A549 (cell line): ENCODE results near the gene ESR2. TPM values are rescaled to one million over a fixed set of nuclear protein-coding genes. Genes with fewer than 3 reads are reported as not detected.

Experiments used
- ATAC-seq, 2 experiments: fragments of 200-7000 bp in 1 of 2; fragments of >200 bp in 1 of 2; cut with Nextera tagmentation in 1 of 2; cut with Tn5 transposase in 1 of 2; 3 replicates each; pipeline versions ENCODE4 v1.8.0 to v1.9.1; 2018 to 2020; ENCODE audit warnings: mild to moderate bottlenecking in 1 of 2, moderate library complexity in 1 of 2
- CTCF ChIA-PET: fragments of 300-600 bp; sonication (Branson Sonifier 250); formaldehyde crosslinking; extraction: SDS; loops from one replicate; lab custom pipeline; 2021; ENCODE audit warnings: antibody characterized with exemption, inconsistent platforms; lab: Yijun Ruan, JAX
- POLR2A ChIA-PET: fragments of 350-600 bp; formaldehyde crosslinking; extraction: SDS; loops from one replicate; lab custom pipeline; 2021; ENCODE audit warnings: antibody characterized with exemption, inconsistent platforms; lab: Yijun Ruan, JAX
- DNase-seq, 2 experiments: peaks; one replicate each; pipeline versions ENCODE4 v3.0.0 to v3.0.0-alpha.2; 2011 to 2016; ENCODE audit warnings: low read depth in 1 of 2, low spot score in 1 of 2
- FAIRE-seq: peaks from 2 replicates; lab custom pipeline; 2011; peaks lifted over from hg19 to GRCh38; lab: Jason Lieb, UNC
- H3K27ac ChIP-seq, 2 experiments: fragments of >200 bp; sonication (Bioruptor Twin); formaldehyde crosslinking; 3 replicates each; pipeline ENCODE4 v1.5.1; 2016 to 2017
- H3K4me1 ChIP-seq: fragments of >200 bp; sonication (Bioruptor Twin); formaldehyde crosslinking; 3 replicates; pipeline ENCODE4 v1.6.1; 2016
- H3K4me2 ChIP-seq: fragments of >200 bp; sonication (Bioruptor Twin); formaldehyde crosslinking; 3 replicates; pipeline ENCODE4 v1.6.1; 2016
- H3K4me3 ChIP-seq: fragments of >200 bp; sonication (Bioruptor Twin); formaldehyde crosslinking; 3 replicates; pipeline ENCODE4 v1.5.1; 2016
- H3K9me3 ChIP-seq: fragments of >200 bp; sonication (Bioruptor Twin); formaldehyde crosslinking; 3 replicates; pipeline ENCODE4 v1.6.1; 2016
- BCL3 ChIP-seq: fragments of >200 bp; sonication (Bioruptor Twin); formaldehyde crosslinking; IDR thresholded peaks from 3 replicates; pipeline ENCODE4 v1.6.1; 2016
- BHLHE40 ChIP-seq: IDR thresholded peaks from 2 replicates; pipeline ENCODE4 v1.6.1; 2012; ENCODE audit warnings: low read depth, low read length, inconsistent platforms
- CBX2 ChIP-seq: fragments of 200-600 bp; sonication (generic); IDR thresholded peaks from 2 replicates; pipeline ENCODE4 v1.6.1; 2016; ENCODE audit warnings: low read depth, mild to moderate bottlenecking, borderline replicate concordance
- CBX8 ChIP-seq: fragments of 200-600 bp; sonication (generic); IDR thresholded peaks from 2 replicates; pipeline ENCODE4 v1.6.1; 2016
- CHD2 ChIP-seq: fragments of 150-350 bp; IDR thresholded peaks from 2 replicates; pipeline ENCODE4 v1.6.1; 2014; ENCODE audit warnings: low read length; ENCODE audit not compliant: partially characterized antibody
- CHD4 ChIP-seq: fragments of 200-600 bp; sonication (generic); IDR thresholded peaks from 2 replicates; pipeline ENCODE4 v1.6.1; 2016; ENCODE audit warnings: antibody characterized with exemption, mild to moderate bottlenecking, borderline replicate concordance
- EHMT2 ChIP-seq: fragments of 200-600 bp; sonication (generic); IDR thresholded peaks from 2 replicates; pipeline ENCODE4 v1.6.1; 2016; ENCODE audit warnings: antibody characterized with exemption, low read depth, mild to moderate bottlenecking, moderate library complexity
- GATA3 ChIP-seq: IDR thresholded peaks from 2 replicates; pipeline ENCODE4 v1.6.1; 2012; ENCODE audit warnings: borderline replicate concordance
- HDAC2 ChIP-seq: fragments of 200-600 bp; sonication (generic); IDR thresholded peaks from 2 replicates; pipeline ENCODE4 v1.6.1; 2016
- HES2 ChIP-seq: fragments of >200 bp; sonication (Bioruptor Twin); formaldehyde crosslinking; IDR thresholded peaks from 2 replicates; pipeline ENCODE4 v1.6.1; 2016
- KDM5A ChIP-seq: fragments of 200-600 bp; sonication (generic); IDR thresholded peaks from 2 replicates; pipeline ENCODE4 v1.6.1; 2016; ENCODE audit warnings: antibody characterized with exemption, mild to moderate bottlenecking
- NR3C1 ChIP-seq: fragments of >200 bp; sonication (Bioruptor Twin); formaldehyde crosslinking; IDR thresholded peaks from 3 replicates; pipeline ENCODE4 v1.6.1; 2017
- POLR2AphosphoS2 ChIP-seq: conservative IDR thresholded peaks from 2 replicates; pipeline ENCODE4 v1.6.1; 2012; ENCODE audit warnings: low read length, improper control_type of control experiment, inconsistent platforms
- REST ChIP-seq: fragments of 200-600 bp; sonication (generic); IDR thresholded peaks from 2 replicates; pipeline ENCODE4 v1.6.1; 2016; ENCODE audit warnings: antibody characterized with exemption, mild to moderate bottlenecking, moderate library complexity
- TP53 ChIP-seq: fragments of 250-450 bp; sonication (Bioruptor Pico); IDR thresholded peaks from 2 replicates; pipeline ENCODE4 v1.5.0; 2021; ENCODE audit warnings: mild to moderate bottlenecking, moderate library complexity
- ZC3H11A ChIP-seq: fragments of 450-650 bp; IDR thresholded peaks from 2 replicates; pipeline ENCODE4 v1.6.1; 2014; ENCODE audit warnings: antibody characterized with exemption, mild to moderate bottlenecking
- ZFP36 ChIP-seq: fragments of 450-650 bp; IDR thresholded peaks from 2 replicates; pipeline ENCODE4 v1.6.1; 2014; ENCODE audit warnings: borderline replicate concordance; ENCODE audit not compliant: partially characterized antibody
- ZNF302 ChIP-seq: fragments of 250-450 bp; sonication (Bioruptor Pico); IDR thresholded peaks from 2 replicates; pipeline ENCODE4 v1.9.0; 2021; ENCODE audit warnings: inconsistent platforms, mild to moderate bottlenecking, moderate library complexity
- WGBS: methylation state at CpG from one replicate; pipeline ENCODE4 v1.1.6; 2017; ENCODE audit errors: missing lambda C conversion rate; 5-methylcytosine and 5-hydroxymethylcytosine counted together
- polyA plus RNA-seq, 4 experiments: library from polyadenylated mRNA; depleted of rRNA in 3 of 4; stranded (reverse); fragments of >200 nt; fragmentation: RNase III in 1 of 4; extraction: RNeasy Plus Mini Kit Qiagen cat#74134 plus additional on column Dnase treatment in 1 of 4; gene quantifications; 2 replicates in 3 of 4; 3 replicates in 1 of 4; pipeline ENCODE4 v1.2.3, GENCODE V29; 2011 to 2017
- TF ChIP-seq, protein P1 (sequence below): fragments of >200 bp; sonication (Bioruptor Twin); formaldehyde crosslinking; IDR thresholded peaks from 3 replicates; pipeline ENCODE4 v1.5.1; 2016
- TF ChIP-seq, protein P2 (sequence below): fragments of 450-650 bp; IDR thresholded peaks from 2 replicates; pipeline ENCODE4 v1.6.1; 2014; ENCODE audit warnings: antibody characterized with exemption
- TF ChIP-seq, protein P3 (sequence below): IDR thresholded peaks from 2 replicates; pipeline ENCODE4 v1.6.1; 2012

ESR2 gene
- polyA plus RNA-seq, 2 of the 4 experiments (the other 2 are of a cell fraction): 0.05 to 0.06 TPM

DNA sequence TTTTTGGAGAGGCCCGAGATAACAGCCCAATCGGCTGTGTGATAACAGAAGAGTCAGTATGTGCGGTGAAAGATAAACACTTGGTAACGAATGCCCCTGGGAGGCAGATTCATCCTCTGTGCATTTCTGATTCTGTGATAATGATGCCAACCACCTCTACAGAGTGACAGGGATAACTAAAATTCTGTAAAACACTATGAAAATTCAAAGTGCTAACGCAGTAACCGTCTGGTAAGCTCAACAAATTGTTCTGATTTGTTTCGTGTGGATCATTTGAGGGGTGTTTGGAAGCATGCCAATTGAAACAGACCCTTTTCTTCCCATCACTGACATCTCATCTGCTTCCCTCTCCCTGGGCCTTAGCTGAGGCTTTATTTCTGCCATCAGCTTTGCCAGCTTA lies 76.3 kb downstream of the ESR2 start:
- WGBS: 88% methylated on average over 7 of the region's 7 CpGs
- CTCF ChIA-PET: interaction anchor here (1.5 kb wide), 1 partner anchor 12 kb away, joined by 3 read pairs; no protein-coding TSS in a partner anchor
- ATAC-seq (no peak), DNase-seq (no peak), FAIRE-seq (no peak)
- no peak for TF ChIP-seq BHLHE40
- TF ChIP-seq KDM5A: no peak
- no peak for TF ChIP-seq HES2
- TF ChIP-seq, protein P1, sequence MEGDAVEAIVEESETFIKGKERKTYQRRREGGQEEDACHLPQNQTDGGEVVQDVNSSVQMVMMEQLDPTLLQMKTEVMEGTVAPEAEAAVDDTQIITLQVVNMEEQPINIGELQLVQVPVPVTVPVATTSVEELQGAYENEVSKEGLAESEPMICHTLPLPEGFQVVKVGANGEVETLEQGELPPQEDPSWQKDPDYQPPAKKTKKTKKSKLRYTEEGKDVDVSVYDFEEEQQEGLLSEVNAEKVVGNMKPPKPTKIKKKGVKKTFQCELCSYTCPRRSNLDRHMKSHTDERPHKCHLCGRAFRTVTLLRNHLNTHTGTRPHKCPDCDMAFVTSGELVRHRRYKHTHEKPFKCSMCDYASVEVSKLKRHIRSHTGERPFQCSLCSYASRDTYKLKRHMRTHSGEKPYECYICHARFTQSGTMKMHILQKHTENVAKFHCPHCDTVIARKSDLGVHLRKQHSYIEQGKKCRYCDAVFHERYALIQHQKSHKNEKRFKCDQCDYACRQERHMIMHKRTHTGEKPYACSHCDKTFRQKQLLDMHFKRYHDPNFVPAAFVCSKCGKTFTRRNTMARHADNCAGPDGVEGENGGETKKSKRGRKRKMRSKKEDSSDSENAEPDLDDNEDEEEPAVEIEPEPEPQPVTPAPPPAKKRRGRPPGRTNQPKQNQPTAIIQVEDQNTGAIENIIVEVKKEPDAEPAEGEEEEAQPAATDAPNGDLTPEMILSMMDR: no peak
- TF ChIP-seq NR3C1: no peak
- no peak for TF ChIP-seq CBX8
- TF ChIP-seq CHD2: no peak
- TF ChIP-seq HDAC2: no peak
- TF ChIP-seq REST: no peak
- no peak for TF ChIP-seq TP53 (CRISPR knock-in tag)
- TF ChIP-seq BCL3: no peak
- no peak for TF ChIP-seq POLR2AphosphoS2
- TF ChIP-seq, protein P2, sequence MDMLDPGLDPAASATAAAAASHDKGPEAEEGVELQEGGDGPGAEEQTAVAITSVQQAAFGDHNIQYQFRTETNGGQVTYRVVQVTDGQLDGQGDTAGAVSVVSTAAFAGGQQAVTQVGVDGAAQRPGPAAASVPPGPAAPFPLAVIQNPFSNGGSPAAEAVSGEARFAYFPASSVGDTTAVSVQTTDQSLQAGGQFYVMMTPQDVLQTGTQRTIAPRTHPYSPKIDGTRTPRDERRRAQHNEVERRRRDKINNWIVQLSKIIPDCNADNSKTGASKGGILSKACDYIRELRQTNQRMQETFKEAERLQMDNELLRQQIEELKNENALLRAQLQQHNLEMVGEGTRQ: no peak
- TF ChIP-seq, protein P3, sequence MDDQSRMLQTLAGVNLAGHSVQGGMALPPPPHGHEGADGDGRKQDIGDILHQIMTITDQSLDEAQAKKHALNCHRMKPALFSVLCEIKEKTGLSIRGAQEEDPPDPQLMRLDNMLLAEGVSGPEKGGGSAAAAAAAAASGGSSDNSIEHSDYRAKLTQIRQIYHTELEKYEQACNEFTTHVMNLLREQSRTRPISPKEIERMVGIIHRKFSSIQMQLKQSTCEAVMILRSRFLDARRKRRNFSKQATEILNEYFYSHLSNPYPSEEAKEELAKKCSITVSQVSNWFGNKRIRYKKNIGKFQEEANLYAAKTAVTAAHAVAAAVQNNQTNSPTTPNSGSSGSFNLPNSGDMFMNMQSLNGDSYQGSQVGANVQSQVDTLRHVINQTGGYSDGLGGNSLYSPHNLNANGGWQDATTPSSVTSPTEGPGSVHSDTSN: no peak
- no peak for TF ChIP-seq ZNF302
- no peak for TF ChIP-seq GATA3
- TF ChIP-seq ZFP36: no peak
- TF ChIP-seq ZC3H11A: no peak
- Histone ChIP-seq H3K4me2 (no peak overlapping the region), H3K4me1 (no peaks in the 10 kb centered on the region), H3K9me3 (no peaks in the 10 kb centered on the region), H3K27ac (no peak overlapping the region), H3K4me3 (no peak overlapping the region)
- POLR2A ChIA-PET: no interaction called here

DNA sequence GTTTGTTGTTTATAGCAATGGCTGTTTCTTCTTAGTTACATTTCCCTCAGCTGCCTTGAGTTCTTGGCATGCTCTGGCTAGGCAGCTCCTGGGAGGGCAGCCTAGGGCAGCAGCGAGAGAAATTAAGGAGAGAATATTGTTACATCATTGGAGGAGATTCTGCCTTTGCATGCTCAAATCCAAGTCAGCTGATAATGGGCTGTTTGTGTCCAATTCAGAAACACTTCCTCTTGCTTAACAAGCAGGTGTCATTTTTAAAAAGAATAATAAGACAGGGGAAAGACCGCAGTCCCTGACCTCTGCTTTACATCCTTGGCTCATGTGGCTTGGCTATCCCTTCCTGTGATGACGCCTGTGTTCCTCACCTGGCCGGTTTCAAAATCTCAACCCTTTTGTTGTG lies 76.9 kb downstream of the ESR2 start:
- ChIA-PET CTCF (interaction anchor here (1.3 kb wide), 1 partner anchor 9 kb away, joined by 3 read pairs; no protein-coding TSS in a partner anchor), POLR2A (no interaction called here)
- H3K4me2 ChIP-seq: no peak overlapping the region
- WGBS: 91% methylated on average over 4 of the region's 4 CpGs
- no peak for FAIRE-seq
- H3K27ac ChIP-seq: no peak overlapping the region
- no peak for DNase-seq
- H3K4me1 ChIP-seq: no peaks in the 10 kb centered on the region
- no peak overlapping the region for H3K4me3 ChIP-seq
- no peaks in the 10 kb centered on the region for H3K9me3 ChIP-seq
- ATAC-seq: no peak
- TF ChIP-seq CBX2 (no peak), NR3C1 (no peak), EHMT2 (no peak), CHD4 (no peak)
